H1 (cell line): Measurements from ENCODE around the gene COPZ2. TPM values are rescaled to one million over a fixed set of nuclear protein-coding genes. Genes with fewer than 3 reads are reported as not detected.
A peak's percentile ranks its signal among the peaks of the same experiment; 100 is the strongest.

Source experiments
- BRCA1 ChIP-seq: IDR thresholded peaks from 2 replicates; pipeline ENCODE4 v1.6.1; 2012; ENCODE audit warnings: low read depth, low read length, improper control_type of control experiment
- EGR1 ChIP-seq: IDR thresholded peaks from 2 replicates; pipeline ENCODE4 v1.6.1; 2011; ENCODE audit warnings: low read depth, low read length, borderline replicate concordance
- EP300 ChIP-seq, 2 experiments: IDR thresholded peaks; 1 replicate in 1 of 2; 2 replicates in 1 of 2; pipeline ENCODE4 v1.6.1; 2011 to 2012; ENCODE audit warnings: low read depth in 2 of 2, low read length in 2 of 2, mild to moderate bottlenecking in 2 of 2, borderline replicate concordance in 1 of 2, inconsistent platforms in 1 of 2, moderate library complexity in 1 of 2
- GABPA ChIP-seq: IDR thresholded peaks from 2 replicates; pipeline ENCODE4 v1.6.1; 2011; ENCODE audit warnings: mild to moderate bottlenecking, low read length, moderate library complexity, borderline replicate concordance; ENCODE audit not compliant: insufficient read depth
- GTF2F1 ChIP-seq: IDR thresholded peaks from 2 replicates; pipeline ENCODE4 v1.6.1; 2012; ENCODE audit warnings: low read depth, low read length, improper control_type of control experiment, borderline replicate concordance
- JUN ChIP-seq: IDR thresholded peaks from 2 replicates; pipeline ENCODE4 v1.6.1; 2011; ENCODE audit warnings: low read depth, mild to moderate bottlenecking, improper control_type of control experiment, low read length
- KDM1A ChIP-seq: fragments of 200-600, 300-600 bp; sonication (generic); IDR thresholded peaks from 2 replicates; pipeline ENCODE4 v1.7.1; 2016; ENCODE audit warnings: mild to moderate bottlenecking, low read length, borderline replicate concordance
- NRF1 ChIP-seq: IDR thresholded peaks from 2 replicates; pipeline ENCODE4 v1.6.1; 2011; ENCODE audit warnings: mild to moderate bottlenecking, low read depth, low read length, improper control_type of control experiment
- PHF8 ChIP-seq: fragments of 200-600 bp; sonication (generic); conservative IDR thresholded peaks from 2 replicates; pipeline ENCODE4 v1.7.1; 2012; ENCODE audit warnings: low read depth, mild to moderate bottlenecking, inconsistent platforms, low read length, moderate library complexity
- POLR2A ChIP-seq, 2 experiments: IDR thresholded peaks; 1 replicate in 1 of 2; 2 replicates in 1 of 2; pipeline ENCODE4 v1.6.1; 2011; ENCODE audit warnings: low read depth in 2 of 2, low read length in 2 of 2, mild to moderate bottlenecking in 2 of 2; ENCODE audit errors: control extremely low read depth in 1 of 2
- POU5F1 ChIP-seq: IDR thresholded peaks from 2 replicates; pipeline ENCODE4 v1.6.1; 2011; ENCODE audit warnings: low read depth, mild to moderate bottlenecking, low read length, moderate library complexity
- RFX5 ChIP-seq: IDR thresholded peaks from 2 replicates; pipeline ENCODE4 v1.6.1; 2011; ENCODE audit warnings: low read depth, low read length, improper control_type of control experiment, borderline replicate concordance
- RNF2 ChIP-seq: fragments of 200-900, 300-1000 bp; sonication (generic); IDR thresholded peaks from 2 replicates; pipeline ENCODE4 v1.7.1; 2016; ENCODE audit warnings: borderline replicate concordance, low read depth, mild to moderate bottlenecking, antibody characterized with exemption, low read length; ENCODE audit not compliant: poor library complexity, severe bottlenecking; ENCODE audit errors: missing control alignments
- SAP30 ChIP-seq: fragments of 300-600 bp; sonication (generic); IDR thresholded peaks from 2 replicates; pipeline ENCODE4 v1.7.1; 2012; ENCODE audit warnings: low read length, moderate library complexity, mild to moderate bottlenecking, inconsistent platforms; ENCODE audit not compliant: insufficient read depth, insufficient replicate concordance
- SIX5 ChIP-seq: IDR thresholded peaks from 2 replicates; pipeline ENCODE4 v1.6.1; 2011; ENCODE audit warnings: mild to moderate bottlenecking, low read depth, low read length
- SP1 ChIP-seq: IDR thresholded peaks from 2 replicates; pipeline ENCODE4 v1.6.1; 2011; ENCODE audit warnings: low read depth, low read length
- SP2 ChIP-seq: IDR thresholded peaks from 2 replicates; pipeline ENCODE4 v1.6.1; 2012; ENCODE audit warnings: mild to moderate bottlenecking, low read length, inconsistent platforms
- SRF ChIP-seq: IDR thresholded peaks from 2 replicates; pipeline ENCODE4 v1.6.1; 2011; ENCODE audit warnings: mild to moderate bottlenecking, low read depth, low read length, moderate library complexity
- TAF1 ChIP-seq: IDR thresholded peaks from 2 replicates; pipeline ENCODE4 v1.6.1; 2011; ENCODE audit warnings: mild to moderate bottlenecking, low read depth, low read length
- TBP ChIP-seq: IDR thresholded peaks from 2 replicates; pipeline ENCODE4 v1.6.1; 2011; ENCODE audit warnings: low read depth, low read length, improper control_type of control experiment
- TCF12 ChIP-seq: IDR thresholded peaks from 2 replicates; pipeline ENCODE4 v1.6.1; 2011; ENCODE audit warnings: low read depth, mild to moderate bottlenecking, low read length
- polyA plus RNA-seq, 7 experiments: library from polyadenylated mRNA; depleted of rRNA in 3 of 7; stranded (reverse) in 5 of 7; unstranded in 2 of 7; fragments of >200 nt in 5 of 7; fragments of 200-250 nt in 2 of 7; gene quantifications; 1 replicate in 5 of 7; 2 replicates in 1 of 7; 4 replicates in 1 of 7; pipeline versions ENCODE4 v1.2.1 to v1.2.3, GENCODE V29; 2011 to 2013; ENCODE audit warnings: missing spikeins in 2 of 7, mixed read lengths in 2 of 7
- total RNA-seq: library from RNA; stranded (reverse); fragmentation: NEBNext Ultra II Directional; extraction: Animal tissue kit (Norgen Biotek cat#: 25700); gene quantifications from 2 replicates; pipeline ENCODE4 v1.2.1, GENCODE V29; 2021
- TF ChIP-seq, protein P1 (sequence below), 3 experiments: IDR thresholded peaks; 1 replicate in 2 of 3; 2 replicates in 1 of 3; pipeline versions ENCODE4 v1.5.1 to v1.6.1; 2011; ENCODE audit warnings: low read length in 3 of 3, mild to moderate bottlenecking in 3 of 3, inconsistent platforms in 2 of 3, low read depth in 1 of 3, moderate library complexity in 1 of 3; ENCODE audit not compliant: insufficient read depth in 1 of 3; ENCODE audit errors: control extremely low read depth in 1 of 3

Gene COPZ2
- total and polyA plus RNA-seq, 2 of the 8 experiments (the other 6 are each of a cell fraction or from before 2014, with no cell fraction given) = 0.24 TPM; not detected in 1

DNA sequence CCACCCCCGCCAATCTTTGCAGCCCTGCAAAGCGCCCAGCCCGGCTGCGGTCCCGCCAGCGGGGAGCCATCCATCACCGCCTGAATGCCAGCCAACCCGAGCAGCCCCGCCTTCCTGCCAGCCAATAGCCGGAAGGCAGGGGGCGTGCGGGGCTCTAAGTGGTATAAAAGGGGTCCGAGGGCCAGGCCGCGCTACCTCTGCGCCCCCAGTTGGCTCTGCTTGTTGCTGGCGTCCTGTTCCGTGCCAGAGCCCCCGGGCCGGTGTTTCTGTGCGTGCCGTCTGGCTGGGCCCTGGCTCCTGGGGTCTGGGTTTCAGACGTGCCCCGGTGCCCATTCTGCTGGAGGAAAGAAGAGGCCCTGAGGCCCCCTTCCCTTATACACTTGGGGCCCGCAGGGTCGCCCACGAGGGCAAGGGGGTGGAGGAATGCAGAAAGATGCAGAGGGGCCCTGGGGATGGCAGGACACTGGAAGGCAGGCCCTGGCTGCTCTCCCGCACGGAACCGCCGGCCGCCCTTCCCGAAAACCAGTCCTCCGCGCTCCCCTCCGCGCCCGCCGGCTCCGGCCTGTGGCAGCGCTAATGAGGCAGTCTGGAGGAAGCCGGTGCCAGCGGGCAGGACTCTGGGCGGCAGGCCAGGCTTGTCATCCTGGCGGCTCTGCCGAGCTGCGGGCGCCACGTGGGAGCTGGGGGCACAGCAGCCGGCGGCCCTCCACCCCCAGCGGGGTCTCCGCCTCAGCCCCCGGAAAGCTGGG, 14.0 kb downstream of the COPZ2 start (continued):
- TF ChIP-seq GABPA = no peak; the same call in 1 of the 2 replicates
- no peak for TF ChIP-seq SRF
- peak; percentile 95 for TF ChIP-seq TBP
- TF ChIP-seq SAP30 = no peak
- no peak for TF ChIP-seq RFX5
- no peak for TF ChIP-seq SP2
- TF ChIP-seq, protein P1, sequence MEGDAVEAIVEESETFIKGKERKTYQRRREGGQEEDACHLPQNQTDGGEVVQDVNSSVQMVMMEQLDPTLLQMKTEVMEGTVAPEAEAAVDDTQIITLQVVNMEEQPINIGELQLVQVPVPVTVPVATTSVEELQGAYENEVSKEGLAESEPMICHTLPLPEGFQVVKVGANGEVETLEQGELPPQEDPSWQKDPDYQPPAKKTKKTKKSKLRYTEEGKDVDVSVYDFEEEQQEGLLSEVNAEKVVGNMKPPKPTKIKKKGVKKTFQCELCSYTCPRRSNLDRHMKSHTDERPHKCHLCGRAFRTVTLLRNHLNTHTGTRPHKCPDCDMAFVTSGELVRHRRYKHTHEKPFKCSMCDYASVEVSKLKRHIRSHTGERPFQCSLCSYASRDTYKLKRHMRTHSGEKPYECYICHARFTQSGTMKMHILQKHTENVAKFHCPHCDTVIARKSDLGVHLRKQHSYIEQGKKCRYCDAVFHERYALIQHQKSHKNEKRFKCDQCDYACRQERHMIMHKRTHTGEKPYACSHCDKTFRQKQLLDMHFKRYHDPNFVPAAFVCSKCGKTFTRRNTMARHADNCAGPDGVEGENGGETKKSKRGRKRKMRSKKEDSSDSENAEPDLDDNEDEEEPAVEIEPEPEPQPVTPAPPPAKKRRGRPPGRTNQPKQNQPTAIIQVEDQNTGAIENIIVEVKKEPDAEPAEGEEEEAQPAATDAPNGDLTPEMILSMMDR (IDR thresholded peaks at IDR 0.05; ENCODE audit: control extremely low read depth in 1 of 3, insufficient read depth in 1 of 3, low read depth in 1 of 3, low read length in 3 of 3) = peak; percentile 27 to 36 (median 28)
- no peak for TF ChIP-seq RNF2
- TF ChIP-seq POLR2A (IDR thresholded peaks at IDR 0.05; ENCODE audit: control extremely low read depth in 1 of 2, low read depth in 2 of 2, low read length in 2 of 2) = peak in 1 of 2 experiments; percentile 80; a peak in 2 of 3 replicates
- TF ChIP-seq JUN = no peak
- TF ChIP-seq TAF1 = peak; percentile 67
- 0 out of 2 replicates have a peak, but pooled peaks have one; percentile 8 for TF ChIP-seq EGR1
- TF ChIP-seq SIX5 = no peak
- peak; percentile 70; the same call in 1 of the 2 replicates for TF ChIP-seq SP1
- TF ChIP-seq BRCA1 = no peak
- no peak for TF ChIP-seq NRF1
- TF ChIP-seq POU5F1 = no peak
- TF ChIP-seq GTF2F1 = no peak
- TF ChIP-seq PHF8 = no peak; the same call in 1 of the 2 replicates
- no peak for TF ChIP-seq EP300 (IDR thresholded peaks at IDR 0.05; ENCODE audit: borderline replicate concordance in 1 of 2, low read depth in 2 of 2, low read length in 2 of 2)
- no peak for TF ChIP-seq TCF12
- no peak for TF ChIP-seq KDM1A
